B cell (primary cell): ENCODE measurements around the gene TMEM260.

ENCODE experiments used
- EZH2 ChIP-seq: IDR thresholded peaks from 2 replicates; pipeline ENCODE4 v1.6.1; 2012; ENCODE audit warnings: borderline replicate concordance, low read depth, mild to moderate bottlenecking, moderate library complexity, low read length; ENCODE audit not compliant: insufficient read depth, poor library complexity, severe bottlenecking
- TF ChIP-seq, protein P1 (sequence below): fragments of 200-600 bp; IDR thresholded peaks from one replicate; pipeline ENCODE4 v1.8.0; 2022; ENCODE audit warnings: antibody characterized with exemption, mild to moderate bottlenecking

DNA sequence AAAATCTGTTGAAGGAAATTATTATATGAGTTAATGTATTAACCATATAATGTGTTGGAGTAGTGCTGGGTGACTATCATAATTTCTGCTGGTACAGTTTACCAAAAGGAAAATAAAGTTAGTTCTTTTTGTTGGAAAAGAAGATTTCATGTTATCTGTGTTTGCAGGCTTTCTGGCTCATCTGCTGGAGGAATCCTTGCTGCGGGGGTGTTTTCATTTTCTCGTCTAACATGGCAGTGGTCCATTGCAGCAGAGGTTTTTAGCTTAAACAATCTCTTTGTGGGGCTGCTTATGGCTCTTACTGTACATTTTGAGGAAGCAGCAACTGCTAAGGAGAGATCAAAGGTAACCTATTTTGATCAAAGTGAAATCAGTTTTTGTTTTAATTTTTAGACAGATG, 24.1 kb downstream of the TMEM260 start:
- TF ChIP-seq, protein P1, sequence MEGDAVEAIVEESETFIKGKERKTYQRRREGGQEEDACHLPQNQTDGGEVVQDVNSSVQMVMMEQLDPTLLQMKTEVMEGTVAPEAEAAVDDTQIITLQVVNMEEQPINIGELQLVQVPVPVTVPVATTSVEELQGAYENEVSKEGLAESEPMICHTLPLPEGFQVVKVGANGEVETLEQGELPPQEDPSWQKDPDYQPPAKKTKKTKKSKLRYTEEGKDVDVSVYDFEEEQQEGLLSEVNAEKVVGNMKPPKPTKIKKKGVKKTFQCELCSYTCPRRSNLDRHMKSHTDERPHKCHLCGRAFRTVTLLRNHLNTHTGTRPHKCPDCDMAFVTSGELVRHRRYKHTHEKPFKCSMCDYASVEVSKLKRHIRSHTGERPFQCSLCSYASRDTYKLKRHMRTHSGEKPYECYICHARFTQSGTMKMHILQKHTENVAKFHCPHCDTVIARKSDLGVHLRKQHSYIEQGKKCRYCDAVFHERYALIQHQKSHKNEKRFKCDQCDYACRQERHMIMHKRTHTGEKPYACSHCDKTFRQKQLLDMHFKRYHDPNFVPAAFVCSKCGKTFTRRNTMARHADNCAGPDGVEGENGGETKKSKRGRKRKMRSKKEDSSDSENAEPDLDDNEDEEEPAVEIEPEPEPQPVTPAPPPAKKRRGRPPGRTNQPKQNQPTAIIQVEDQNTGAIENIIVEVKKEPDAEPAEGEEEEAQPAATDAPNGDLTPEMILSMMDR, result no peak
- TF ChIP-seq EZH2, result no peak
